Adrenal gland (tissue), 5 donors: Measurements from ENCODE around the gene OR10T2.

ENCODE experiments used
- CTCF ChIP-seq, 6 experiments: fragments of 450-650 bp in 4 of 6; fragments of 200-600 bp in 2 of 6; sonication (generic) in 1 of 6; IDR thresholded peaks; 1 replicate in 5 of 6; 2 replicates in 1 of 6; pipeline versions ENCODE4 v1.5.1 to v1.8.0; 2016 to 2021; ENCODE audit warnings: antibody characterized with exemption in 6 of 6, mild to moderate bottlenecking in 2 of 6, moderate library complexity in 1 of 6
- POLR2A ChIP-seq, 2 donors: fragments of 450-650 bp; IDR thresholded peaks; one replicate each; pipeline ENCODE4 v1.6.1; 2017; ENCODE audit warnings: antibody characterized with exemption in 2 of 2, mild to moderate bottlenecking in 2 of 2, moderate library complexity in 1 of 2
- donor health status: DM: no; HTN: no; CAD: no.

GRCh38 chr1:158362482-158362881 is 36.8 kb downstream of the OR10T2 start:
- TF ChIP-seq CTCF (IDR thresholded peaks at IDR 0.05) = no peak
- no peak for TF ChIP-seq POLR2A (IDR thresholded peaks at IDR 0.05)
